GM10266 (cell line): Measurements from ENCODE around the gene RNF10.

Experiments
- DNase-seq: peaks from one replicate; pipeline ENCODE4 v3.0.0; 2012; ENCODE audit errors: extremely low spot score
- CTCF ChIP-seq: IDR thresholded peaks from 2 replicates; pipeline ENCODE4 v1.5.1; 2012; ENCODE audit warnings: mild to moderate bottlenecking, low read depth; ENCODE audit not compliant: control insufficient read depth, insufficient read depth; ENCODE audit errors: missing control alignments

Gene RNF10

DNA sequence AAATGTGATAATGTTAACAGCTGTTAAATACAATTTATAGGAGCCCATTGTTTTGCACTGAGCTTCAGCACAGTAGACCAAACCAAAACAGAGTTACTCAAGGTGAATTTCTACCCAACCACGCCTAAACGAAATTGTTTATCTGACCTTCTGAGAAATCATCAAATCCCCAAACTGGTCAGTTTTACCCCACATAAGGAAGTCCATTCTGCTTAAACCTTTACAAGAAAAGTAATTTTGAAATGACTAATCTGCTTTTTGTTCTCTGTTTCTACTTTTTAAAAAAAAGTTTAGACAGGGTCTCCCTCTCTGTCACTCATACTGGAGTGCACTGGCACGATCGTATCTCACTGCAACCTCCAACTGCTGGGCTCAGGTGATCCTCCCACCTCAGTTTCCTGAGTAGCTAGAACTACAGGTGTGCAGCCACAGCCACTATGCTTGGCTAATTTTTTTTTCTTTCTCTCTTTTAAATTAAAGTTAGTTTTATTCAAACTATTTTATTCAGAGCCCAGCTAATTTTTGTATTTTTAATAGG, 1.4 kb upstream of the RNF10 start:
- TF ChIP-seq CTCF = no peak
- no peak for DNase-seq

DNA sequence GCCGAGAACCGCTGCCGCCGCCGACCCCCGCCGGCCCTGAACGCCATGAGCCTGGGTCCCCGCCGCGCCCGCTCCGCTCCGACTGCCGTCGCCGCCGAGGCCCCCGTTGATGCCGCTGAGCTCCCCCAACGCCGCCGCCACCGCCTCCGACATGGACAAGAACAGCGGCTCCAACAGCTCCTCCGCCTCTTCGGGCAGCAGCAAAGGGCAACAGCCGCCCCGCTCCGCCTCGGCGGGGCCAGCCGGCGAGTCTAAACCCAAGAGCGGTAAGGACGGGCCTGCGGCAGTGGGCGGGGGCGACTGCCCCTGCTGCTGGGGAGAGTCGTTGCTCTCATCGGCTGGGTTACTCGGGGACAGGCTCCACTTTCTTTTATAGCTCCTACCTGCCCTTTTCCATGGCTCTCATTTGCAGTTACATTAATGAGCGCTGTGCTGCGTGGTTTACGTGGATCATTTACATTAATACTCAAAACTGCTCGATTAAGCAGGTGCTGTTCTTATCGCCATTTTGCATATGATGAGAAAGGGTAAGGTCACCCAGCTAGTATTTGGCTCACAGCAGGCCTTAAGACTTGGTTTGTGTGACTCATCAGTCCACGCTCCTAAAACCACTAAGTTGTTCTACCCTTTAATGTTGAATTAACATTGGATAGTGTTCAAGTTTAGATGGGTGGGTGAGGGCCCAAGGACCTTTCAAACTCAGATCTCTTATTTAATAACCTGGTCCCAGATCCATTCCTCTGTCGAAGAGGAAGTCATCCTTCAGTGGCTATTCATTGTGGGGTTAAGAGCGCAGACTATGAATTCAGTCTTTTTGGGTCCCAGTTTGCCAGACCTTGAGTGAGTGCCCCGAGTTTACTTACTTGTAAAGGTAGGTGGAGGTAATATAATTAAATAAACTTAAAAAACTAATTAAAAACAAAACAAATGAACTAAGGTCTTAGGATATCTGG, 823 bp downstream of the RNF10 start:
- TF ChIP-seq CTCF = no peak
- peak; percentile 67 for DNase-seq

GRCh38 chr12:120536064-120536791, 2.1 kb downstream of the RNF10 start:
- peak; percentile 51 for DNase-seq

GRCh38 chr12:120537856-120538220, 3.7 kb downstream of the RNF10 start:
- DNase-seq = no peak
- no peak for TF ChIP-seq CTCF

More at GRCh38 chr12:120536064-120536791, 2.1 kb downstream of the RNF10 start:
- no peak for TF ChIP-seq CTCF

- TF ChIP-seq CTCF = no peak
- no peak for DNase-seq
Measured at GRCh38 chr12:120538281-120539156, 4.4 kb downstream of the RNF10 start.

DNA sequence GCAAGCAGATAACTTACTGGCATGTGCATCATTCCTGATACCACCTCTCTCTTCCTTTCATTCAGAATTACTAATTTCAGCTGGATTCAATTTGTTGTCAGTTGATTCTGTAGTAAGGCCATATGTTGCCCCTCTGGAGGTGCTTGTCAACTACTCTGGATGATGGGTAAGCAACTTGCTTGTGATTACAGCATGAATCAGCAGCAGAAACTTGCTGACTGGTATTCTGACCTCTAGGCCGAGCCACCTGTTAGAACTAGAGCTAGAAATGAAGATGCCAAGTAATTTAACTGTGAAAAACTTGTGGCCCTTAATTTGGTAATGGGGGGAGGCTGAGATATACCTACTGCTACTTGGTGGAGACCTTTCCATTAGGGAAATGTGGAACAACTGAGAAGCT, 5.1 kb downstream of the RNF10 start:
- TF ChIP-seq CTCF = no peak
- DNase-seq = no peak
